ENCODE data around the gene LCLAT1. TPM values are rescaled to one million over a fixed set of nuclear protein-coding genes. Genes with fewer than 3 reads are reported as not detected.

Gene LCLAT1
- total and polyA plus RNA-seq, 8 donors, result 2.0 to 15.0 (median 9.8) TPM

DNA sequence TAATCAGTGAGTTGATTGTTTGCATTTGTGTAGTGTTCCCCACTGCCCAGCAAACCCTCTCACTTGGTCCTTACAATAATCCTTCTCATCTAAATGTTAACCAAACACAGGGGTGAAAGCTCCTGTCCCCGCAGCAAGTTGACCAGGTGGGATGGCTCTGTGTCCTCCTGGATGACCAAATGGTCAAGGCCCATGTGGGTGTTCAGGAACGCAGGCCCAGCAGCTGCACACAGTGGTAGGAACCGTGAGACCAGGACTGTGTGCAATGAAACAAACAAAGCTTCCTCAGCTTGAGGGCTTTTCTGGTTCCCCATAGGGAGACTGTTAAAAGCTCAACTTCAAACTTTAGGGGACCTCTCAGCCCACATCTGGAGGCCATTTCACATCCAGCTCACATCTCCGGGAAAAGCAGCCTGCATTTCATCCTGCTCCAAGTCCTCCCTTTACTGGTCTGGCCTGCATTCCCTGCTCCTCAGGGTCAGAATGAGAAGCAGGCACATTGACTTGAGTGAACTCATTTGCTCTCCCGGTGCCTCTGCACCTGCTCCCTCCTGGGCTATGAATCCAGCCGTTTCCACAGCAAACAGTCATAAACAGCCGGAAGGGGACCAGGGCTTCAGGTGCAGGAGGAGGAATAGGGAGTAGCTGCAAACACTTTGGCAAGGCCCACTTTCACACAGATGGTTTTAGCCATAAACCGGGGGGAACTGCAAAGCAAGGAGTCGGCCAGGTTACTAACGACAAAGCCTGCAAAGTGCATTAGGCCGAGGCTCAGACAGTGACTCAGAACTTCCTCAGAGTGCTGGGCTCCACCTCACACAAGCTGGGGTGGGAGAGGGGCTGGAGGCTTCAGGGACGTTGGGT lies 215.5 kb downstream of the LCLAT1 start:
- no peak for FAIRE-seq
- H3K9me3 ChIP-seq, result no peaks in the 10 kb centered on the region
- intact Hi-C loops (cut with DNase I), result no loop called here

DNA sequence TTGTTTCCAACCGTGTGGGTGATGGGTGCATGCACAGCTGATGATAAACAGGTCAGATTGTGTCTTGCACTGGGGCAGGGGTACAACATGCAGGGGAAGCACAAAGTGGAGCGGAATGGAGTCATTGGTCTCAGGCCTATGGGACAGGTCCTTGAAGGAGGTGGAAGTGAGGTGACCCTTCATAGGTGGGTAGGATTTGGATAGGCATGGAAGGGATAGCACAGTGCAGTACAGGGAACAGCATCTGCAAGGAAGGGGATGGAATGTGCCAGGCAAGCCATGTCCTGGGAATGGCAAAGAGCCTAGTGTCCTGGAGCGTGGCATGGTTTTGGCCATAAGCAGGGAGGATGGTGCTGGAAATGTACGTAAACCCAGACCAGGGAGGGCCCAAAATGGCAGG lies 216.3 kb downstream of the LCLAT1 start:
- Histone ChIP-seq H3K36me3 (no peaks in the 10 kb centered on the region), H3K27ac (no peak overlapping the region), H3K9me3 (no peaks in the 10 kb centered on the region), H3K27me3 (no peaks in the 10 kb centered on the region), H3K4me1 (no peaks in the 10 kb centered on the region), H3K4me3 (no peak overlapping the region)
- TF ChIP-seq, protein P1, sequence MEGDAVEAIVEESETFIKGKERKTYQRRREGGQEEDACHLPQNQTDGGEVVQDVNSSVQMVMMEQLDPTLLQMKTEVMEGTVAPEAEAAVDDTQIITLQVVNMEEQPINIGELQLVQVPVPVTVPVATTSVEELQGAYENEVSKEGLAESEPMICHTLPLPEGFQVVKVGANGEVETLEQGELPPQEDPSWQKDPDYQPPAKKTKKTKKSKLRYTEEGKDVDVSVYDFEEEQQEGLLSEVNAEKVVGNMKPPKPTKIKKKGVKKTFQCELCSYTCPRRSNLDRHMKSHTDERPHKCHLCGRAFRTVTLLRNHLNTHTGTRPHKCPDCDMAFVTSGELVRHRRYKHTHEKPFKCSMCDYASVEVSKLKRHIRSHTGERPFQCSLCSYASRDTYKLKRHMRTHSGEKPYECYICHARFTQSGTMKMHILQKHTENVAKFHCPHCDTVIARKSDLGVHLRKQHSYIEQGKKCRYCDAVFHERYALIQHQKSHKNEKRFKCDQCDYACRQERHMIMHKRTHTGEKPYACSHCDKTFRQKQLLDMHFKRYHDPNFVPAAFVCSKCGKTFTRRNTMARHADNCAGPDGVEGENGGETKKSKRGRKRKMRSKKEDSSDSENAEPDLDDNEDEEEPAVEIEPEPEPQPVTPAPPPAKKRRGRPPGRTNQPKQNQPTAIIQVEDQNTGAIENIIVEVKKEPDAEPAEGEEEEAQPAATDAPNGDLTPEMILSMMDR (IDR thresholded peaks at IDR 0.05), result no peak
- 92 to 97% methylated on average over 4 of the region's 4 CpGs for WGBS, 2 donors
- DNase-seq (no peak), ATAC-seq (no peak), FAIRE-seq (no peak)
- intact Hi-C loops (cut with DNase I), result no loop called here

More for the DNA sequence above, 215.5 kb downstream of the LCLAT1 start:
- Histone ChIP-seq H3K4me1 (no peaks in the 10 kb centered on the region), H3K4me3 (no peak overlapping the region), H3K27ac (no peak overlapping the region), H3K27me3 (no peaks in the 10 kb centered on the region), H3K36me3 (no peaks in the 10 kb centered on the region)
- no peak for DNase-seq
- ATAC-seq, result no peak
- 75 to 81% methylated on average over 12 of the region's 12 CpGs for WGBS, 2 donors
- TF ChIP-seq, protein P1 (IDR thresholded peaks at IDR 0.05), result no peak

DNA sequence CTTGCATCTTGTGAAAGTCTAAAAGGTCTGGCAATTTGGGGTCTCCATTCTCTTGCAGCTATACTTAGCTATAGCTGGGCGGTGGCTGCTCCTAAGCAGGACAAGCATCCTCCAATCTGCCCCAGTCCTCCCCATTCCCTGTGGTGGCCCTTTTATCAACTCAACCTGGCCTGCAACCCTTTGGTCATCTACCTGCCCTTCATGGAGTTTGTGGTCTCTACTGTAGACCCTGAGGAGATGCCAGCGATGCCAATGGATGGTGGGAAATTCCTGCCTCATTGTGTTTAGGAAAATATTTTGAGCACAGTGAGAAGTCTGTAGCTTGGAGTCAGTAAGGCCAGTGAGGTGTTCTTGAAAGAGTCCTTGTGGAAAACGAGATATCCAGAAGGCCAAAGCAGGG lies 216.8 kb downstream of the LCLAT1 start:
- FAIRE-seq (no peak), DNase-seq (no peak), ATAC-seq (no peak)
- intact Hi-C loops (cut with DNase I), result no loop called here
- no peaks in the 10 kb centered on the region for H3K4me1 ChIP-seq
- no peaks in the 10 kb centered on the region for H3K27me3 ChIP-seq
- no peak overlapping the region for H3K4me3 ChIP-seq
- H3K27ac ChIP-seq, result no peak overlapping the region
- TF ChIP-seq, protein P1 (IDR thresholded peaks at IDR 0.05), result no peak
- 72 to 81% methylated on average over 3 of the region's 3 CpGs for WGBS, 2 donors
- no peaks in the 10 kb centered on the region for H3K36me3 ChIP-seq
- H3K9me3 ChIP-seq, result no peaks in the 10 kb centered on the region

DNA sequence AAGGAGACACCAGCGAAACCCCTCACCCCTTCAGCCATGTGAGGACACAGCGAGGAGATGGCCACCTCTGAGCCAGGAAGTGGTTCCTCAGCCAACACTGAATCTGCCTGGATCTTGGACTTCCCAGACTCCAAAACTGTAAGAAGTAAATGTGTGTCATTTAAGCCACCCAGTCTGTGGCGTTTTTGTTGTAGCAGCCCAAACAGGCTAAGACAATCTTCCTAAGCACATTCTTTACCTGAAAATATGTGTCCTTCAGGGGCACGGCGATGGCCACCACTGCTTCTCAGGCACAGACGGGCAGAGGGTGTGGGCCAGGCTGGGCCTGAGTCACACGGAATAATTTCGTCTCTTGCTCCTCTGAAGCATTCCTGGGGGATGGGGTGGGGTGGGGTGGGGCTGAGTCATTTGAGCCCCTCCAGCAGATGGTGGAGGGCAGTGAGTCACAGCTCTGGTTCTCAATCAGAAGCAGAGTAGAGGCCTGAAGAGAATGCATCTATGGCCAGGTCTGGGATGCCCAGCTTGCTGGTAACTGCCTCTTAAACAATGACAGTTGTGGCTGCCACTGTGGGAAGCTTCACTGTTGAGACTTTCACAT lies 217.8 kb downstream of the LCLAT1 start:
- 83 to 89% methylated on average over 8 of the region's 8 CpGs for WGBS, 2 donors
- no peak overlapping the region for H3K27ac ChIP-seq
- no peak overlapping the region for H3K4me3 ChIP-seq
- no peaks in the 10 kb centered on the region for H3K9me3 ChIP-seq
- intact Hi-C loops (cut with DNase I), result no loop called here
- no peak for ATAC-seq
- TF ChIP-seq, protein P1 (IDR thresholded peaks at IDR 0.05), result no peak
- no peaks in the 10 kb centered on the region for H3K36me3 ChIP-seq
- no peak for FAIRE-seq
- H3K4me1 ChIP-seq, result no peaks in the 10 kb centered on the region
- no peak for DNase-seq
- H3K27me3 ChIP-seq, result no peaks in the 10 kb centered on the region

DNA sequence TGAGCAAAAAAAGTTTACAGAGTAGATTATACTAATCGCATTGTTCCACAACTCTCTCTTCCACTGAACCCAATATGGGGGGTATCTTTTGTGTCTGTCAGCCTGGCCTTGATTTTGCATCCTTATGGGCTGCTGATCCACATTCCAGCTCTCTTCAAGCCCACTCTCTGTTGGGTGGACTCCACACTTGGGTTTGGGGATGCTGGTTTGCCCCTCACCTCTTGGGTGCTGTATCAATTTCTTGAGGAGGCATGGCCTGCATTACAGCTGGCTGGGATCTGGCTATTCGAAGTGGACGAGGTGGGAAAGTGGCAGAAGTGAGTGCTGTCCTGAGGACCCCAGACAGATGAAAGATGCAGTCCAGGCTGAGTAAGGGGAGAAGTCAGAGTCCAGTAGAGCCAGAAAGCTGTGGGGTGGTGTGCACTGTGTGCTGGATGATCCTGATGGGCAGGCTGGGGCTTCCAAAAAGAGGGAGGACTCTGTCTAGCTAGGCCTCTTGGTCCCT lies 218.8 kb downstream of the LCLAT1 start:
- Histone ChIP-seq H3K27me3 (no peaks in the 10 kb centered on the region), H3K36me3 (no peaks in the 10 kb centered on the region), H3K27ac (no peak overlapping the region), H3K9me3 (no peaks in the 10 kb centered on the region), H3K4me1 (no peaks in the 10 kb centered on the region), H3K4me3 (no peak overlapping the region)
- WGBS, 2 donors, result 73 to 75% methylated on average over 3 of the region's 3 CpGs
- ATAC-seq (no peak), FAIRE-seq (no peak), DNase-seq (no peak)
- intact Hi-C loops (cut with DNase I), result no loop called here
- TF ChIP-seq, protein P1 (IDR thresholded peaks at IDR 0.05), result no peak

All from pancreas (tissue), 10 donors.